Keratinocyte (primary cell): ENCODE results near the gene CASKIN2. TPM values are rescaled to one million over a fixed set of nuclear protein-coding genes. Genes with fewer than 3 reads are reported as not detected.

Source experiments
- DNase-seq: peaks from one replicate; pipeline ENCODE4 v3.0.0-alpha.2; 2011; ENCODE audit warnings: low read depth, missing footprints, low spot score
- FAIRE-seq: peaks from 2 replicates; lab custom pipeline; 2011; peaks lifted over from hg19 to GRCh38; lab: Jason Lieb, UNC
- H2AFZ ChIP-seq: 2 replicates; pipeline ENCODE4 v1.6.0; 2012; ENCODE audit warnings: low read length, control low read depth, inconsistent platforms; ENCODE audit not compliant: control insufficient read depth
- H3K27ac ChIP-seq: 2 replicates; pipeline ENCODE4 v1.5.1; 2011; ENCODE audit warnings: low read length; ENCODE audit not compliant: control insufficient read depth, insufficient read depth
- H3K27me3 ChIP-seq: 3 replicates; pipeline ENCODE4 v1.6.0; 2011; ENCODE audit warnings: low read length; ENCODE audit not compliant: control insufficient read depth, insufficient read depth; ENCODE audit errors: extremely low read depth
- H3K36me3 ChIP-seq, 2 experiments: 2 replicates in 1 of 2; 3 replicates in 1 of 2; pipeline ENCODE4 v1.5.1; 2011; ENCODE audit warnings: low read length in 2 of 2, mild to moderate bottlenecking in 1 of 2; ENCODE audit not compliant: control insufficient read depth in 2 of 2, insufficient read depth in 2 of 2; ENCODE audit errors: extremely low read depth in 1 of 2
- H3K4me1 ChIP-seq: 3 replicates; pipeline ENCODE4 v1.5.1; 2011; ENCODE audit warnings: low read length; ENCODE audit not compliant: control insufficient read depth, insufficient read depth; ENCODE audit errors: extremely low read depth
- H3K4me2 ChIP-seq: 3 replicates; pipeline ENCODE4 v1.6.0; 2011; ENCODE audit warnings: low read depth, low read length; ENCODE audit not compliant: control insufficient read depth, insufficient read depth; ENCODE audit errors: extremely low read depth
- H3K4me3 ChIP-seq, 3 experiments: fragments of 200-600 bp in 1 of 3; sonication (generic) in 1 of 3; 2 replicates in 2 of 3; 3 replicates in 1 of 3; pipeline ENCODE4 v1.5.1; 2011 to 2016; ENCODE audit warnings: low read length in 3 of 3, mild to moderate bottlenecking in 3 of 3, control low read depth in 2 of 3, inconsistent platforms in 1 of 3, low read depth in 1 of 3, mixed read lengths in 1 of 3, mixed run types in 1 of 3, moderate library complexity in 1 of 3; ENCODE audit not compliant: control insufficient read depth in 2 of 3, insufficient read depth in 2 of 3; ENCODE audit errors: extremely low read depth in 1 of 3
- H3K79me2 ChIP-seq: 2 replicates; pipeline ENCODE4 v1.6.0; 2012; ENCODE audit warnings: low read length; ENCODE audit not compliant: control insufficient read depth, insufficient read depth
- H3K9ac ChIP-seq: 3 replicates; pipeline ENCODE4 v1.6.0; 2011; ENCODE audit warnings: low read length; ENCODE audit not compliant: control insufficient read depth, insufficient read depth; ENCODE audit errors: extremely low read depth
- H3K9me1 ChIP-seq: 3 replicates; pipeline ENCODE4 v1.6.0; 2011; ENCODE audit warnings: low read length; ENCODE audit not compliant: control insufficient read depth, insufficient read depth; ENCODE audit errors: extremely low read depth
- H3K9me3 ChIP-seq: 2 replicates; pipeline ENCODE4 v1.5.1; 2012; ENCODE audit warnings: low read depth, low read length; ENCODE audit not compliant: control insufficient read depth
- H4K20me1 ChIP-seq: 3 replicates; pipeline ENCODE4 v1.6.0; 2011; ENCODE audit warnings: low read length; ENCODE audit not compliant: control insufficient read depth, insufficient read depth; ENCODE audit errors: extremely low read depth
- EZH2 ChIP-seq: IDR thresholded peaks from one replicate; pipeline ENCODE4 v1.6.1; 2012; ENCODE audit warnings: inconsistent platforms, mild to moderate bottlenecking, low read length, moderate library complexity
- dilution Hi-C: fragments of 300-500 bp; cut with MboI; formaldehyde crosslinking; loops from one replicate; pipeline ENCODE4 v1.7.0; 2020; ENCODE audit warnings: low sequenced_read_pairs; ENCODE audit not compliant: extremely low pct_ligation_motif_present
- polyA plus RNA-seq, 5 experiments: library from polyadenylated mRNA; depleted of rRNA in 3 of 5; stranded (reverse) in 3 of 5; stranded (forward) in 1 of 5; unstranded in 1 of 5; fragments of >200 nt; gene quantifications; 1 replicate in 1 of 5; 2 replicates in 3 of 5; 3 replicates in 1 of 5; pipeline versions ENCODE4 v1.2.1 to v1.2.3, GENCODE V29; 2011 to 2012; ENCODE audit warnings: missing spikeins in 2 of 5, low read depth in 1 of 5, low replicate concordance in 1 of 5
- TF ChIP-seq, protein P1 (sequence below), 3 experiments: IDR thresholded peaks in 1 of 3; conservative IDR thresholded peaks in 1 of 3; optimal IDR thresholded peaks in 1 of 3; 2 replicates in 2 of 3; 3 replicates in 1 of 3; pipeline versions ENCODE3 to v1.5.1; 2011; ENCODE audit warnings: low read length in 3 of 3, mild to moderate bottlenecking in 3 of 3, moderate library complexity in 2 of 3, control low read depth in 1 of 3, inconsistent platforms in 1 of 3; ENCODE audit not compliant: insufficient read depth in 2 of 3; ENCODE audit errors: extremely low read depth in 1 of 3

Gene CASKIN2
- polyA plus RNA-seq, 1 donor (not counting 4 experiments of a cell fraction or from before 2014, with no cell fraction given) = 3.7 TPM

DNA sequence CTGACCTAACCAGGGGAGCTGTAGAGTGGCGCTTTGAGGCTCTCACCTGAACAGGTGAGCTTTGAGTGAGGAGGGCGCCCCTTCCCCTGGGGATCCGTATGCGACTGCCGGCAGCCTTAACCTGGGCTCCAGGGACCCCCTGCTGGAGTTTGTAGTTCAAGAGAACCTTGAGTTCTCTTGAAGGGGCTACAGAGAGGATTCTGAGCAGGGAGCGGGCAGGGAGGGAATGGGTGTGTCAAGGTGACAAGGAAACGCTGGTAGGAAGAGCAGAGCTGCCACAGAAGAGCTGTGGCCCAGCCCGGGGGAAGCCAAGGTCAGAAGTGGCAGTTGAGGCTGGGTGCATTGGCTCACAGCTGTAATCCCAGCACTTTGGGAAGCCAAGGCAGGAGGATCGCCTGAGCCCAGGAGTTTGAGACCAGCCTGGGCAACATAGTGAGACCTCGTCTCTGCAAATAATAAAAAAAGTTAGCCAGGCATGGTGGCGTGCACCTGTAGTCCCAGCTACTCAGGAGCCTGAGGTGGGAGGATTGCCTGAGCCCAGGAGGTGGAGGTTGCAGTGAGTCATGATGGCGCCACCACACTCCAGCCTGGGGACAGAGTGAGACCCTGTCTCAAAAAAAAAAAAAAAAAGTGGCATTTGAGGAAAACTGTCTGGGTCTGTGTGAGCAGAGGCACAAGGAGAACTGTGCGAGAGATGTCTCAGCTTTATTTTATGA is 11.4 kb upstream of the CASKIN2 start:
- Histone ChIP-seq H3K9ac (peak overlapping the region; percentile 63), H3K4me3 (peak overlapping the region; percentile 63 to 78 (median 77)), H4K20me1 (no peaks in the 10 kb centered on the region), H2AFZ (peak overlapping the region; percentile 60), H3K4me1 (peaks cover 17% of the 10 kb centered on the region), H3K9me3 (no peaks in the 10 kb centered on the region), H3K9me1 (no peaks in the 10 kb centered on the region), H3K27ac (no peak overlapping the region), H3K4me2 (peak overlapping the region; percentile 97), H3K36me3 (peaks cover 3 to 10% of the 10 kb centered on the region in 2 experiments), H3K27me3 (no peaks in the 10 kb centered on the region), H3K79me2 (no peaks in the 10 kb centered on the region)
- dilution Hi-C loops = no loop called here
- no peak for TF ChIP-seq EZH2
- TF ChIP-seq, protein P1, sequence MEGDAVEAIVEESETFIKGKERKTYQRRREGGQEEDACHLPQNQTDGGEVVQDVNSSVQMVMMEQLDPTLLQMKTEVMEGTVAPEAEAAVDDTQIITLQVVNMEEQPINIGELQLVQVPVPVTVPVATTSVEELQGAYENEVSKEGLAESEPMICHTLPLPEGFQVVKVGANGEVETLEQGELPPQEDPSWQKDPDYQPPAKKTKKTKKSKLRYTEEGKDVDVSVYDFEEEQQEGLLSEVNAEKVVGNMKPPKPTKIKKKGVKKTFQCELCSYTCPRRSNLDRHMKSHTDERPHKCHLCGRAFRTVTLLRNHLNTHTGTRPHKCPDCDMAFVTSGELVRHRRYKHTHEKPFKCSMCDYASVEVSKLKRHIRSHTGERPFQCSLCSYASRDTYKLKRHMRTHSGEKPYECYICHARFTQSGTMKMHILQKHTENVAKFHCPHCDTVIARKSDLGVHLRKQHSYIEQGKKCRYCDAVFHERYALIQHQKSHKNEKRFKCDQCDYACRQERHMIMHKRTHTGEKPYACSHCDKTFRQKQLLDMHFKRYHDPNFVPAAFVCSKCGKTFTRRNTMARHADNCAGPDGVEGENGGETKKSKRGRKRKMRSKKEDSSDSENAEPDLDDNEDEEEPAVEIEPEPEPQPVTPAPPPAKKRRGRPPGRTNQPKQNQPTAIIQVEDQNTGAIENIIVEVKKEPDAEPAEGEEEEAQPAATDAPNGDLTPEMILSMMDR (optimal IDR thresholded peaks at IDR 0.05 in 1 of 3, IDR thresholded peaks at IDR 0.05 in 1 of 3, conservative IDR thresholded peaks at IDR 0.05 in 1 of 3; ENCODE audit: extremely low read depth in 1 of 3, insufficient read depth in 2 of 3, low read length in 3 of 3) = no peak
- FAIRE-seq = no peak
- DNase-seq = no peak

DNA sequence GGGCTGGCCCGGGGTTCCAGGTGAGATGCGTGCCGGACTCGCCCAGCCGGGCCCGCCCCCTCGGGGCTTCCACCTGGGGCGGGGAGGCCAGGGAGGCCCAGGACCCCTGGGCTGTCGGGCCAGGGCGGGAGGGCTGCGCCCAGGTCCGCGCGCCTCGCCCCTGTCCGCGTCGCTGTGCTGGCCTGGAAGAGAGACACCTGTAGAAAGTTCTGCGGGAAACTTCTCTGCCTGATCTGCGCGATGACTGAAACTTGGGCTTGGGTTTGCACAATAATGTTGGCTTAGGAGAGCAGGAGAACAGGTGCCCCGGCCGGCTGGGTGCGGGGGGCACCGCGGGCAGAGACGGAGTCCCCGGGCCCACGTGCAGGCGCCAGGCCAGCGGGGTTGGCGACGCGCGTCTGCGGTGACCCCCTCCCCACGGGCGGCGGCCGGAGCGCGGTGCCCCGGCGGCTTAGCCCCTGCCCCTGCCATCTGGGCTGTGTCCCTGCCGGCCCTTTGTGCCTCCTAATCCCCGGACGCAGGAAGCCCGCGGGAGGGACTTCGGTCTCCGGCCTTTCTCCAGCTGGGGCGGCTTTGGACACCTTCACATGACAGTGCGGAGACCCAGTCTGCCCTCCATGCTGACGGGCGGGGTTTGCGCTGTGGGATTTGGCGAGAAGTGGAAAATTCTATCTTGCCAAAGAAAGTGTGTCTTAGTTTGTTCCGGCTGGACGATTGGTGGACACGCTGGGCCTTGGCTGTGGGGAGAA is 10.6 kb upstream of the CASKIN2 start:
- Histone ChIP-seq H3K79me2 (no peaks in the 10 kb centered on the region), H4K20me1 (no peaks in the 10 kb centered on the region), H3K4me1 (peaks cover 9% of the 10 kb centered on the region), H2AFZ (peak overlapping the region; percentile 60), H3K4me2 (peak overlapping the region; percentile 97), H3K9ac (peak overlapping the region; percentile 63), H3K9me3 (no peaks in the 10 kb centered on the region), H3K36me3 (peaks cover 7 to 11% of the 10 kb centered on the region in 2 experiments), H3K4me3 (peak overlapping the region; percentile 63 to 78 (median 77)), H3K9me1 (no peaks in the 10 kb centered on the region), H3K27me3 (no peaks in the 10 kb centered on the region), H3K27ac (no peak overlapping the region)
- dilution Hi-C loops = no loop called here
- FAIRE-seq = no peak
- TF ChIP-seq, protein P1 (optimal IDR thresholded peaks at IDR 0.05 in 1 of 3, IDR thresholded peaks at IDR 0.05 in 1 of 3, conservative IDR thresholded peaks at IDR 0.05 in 1 of 3; ENCODE audit: extremely low read depth in 1 of 3, insufficient read depth in 2 of 3, low read length in 3 of 3) = no peak
- no peak for TF ChIP-seq EZH2
- DNase-seq = no peak
